PC-3 (cell line): ENCODE results near the gene AREL1.

Source experiments
- CTCF ChIP-seq: fragments of 300-600 bp; sonication (generic); conservative IDR thresholded peaks from 2 replicates; pipeline ENCODE4 v1.5.1; 2017; ENCODE audit warnings: antibody characterized with exemption, low read depth, mild to moderate bottlenecking, low read length
- EZH2 ChIP-seq: fragments of 300-600 bp; sonication (generic); IDR thresholded peaks from one replicate; pipeline ENCODE4 v1.6.1; 2017; ENCODE audit warnings: antibody characterized with exemption, mild to moderate bottlenecking, low read length; ENCODE audit not compliant: unreplicated experiment
- EZH2phosphoT487 ChIP-seq: fragments of 300-600 bp; sonication (generic); IDR thresholded peaks from 2 replicates; pipeline ENCODE4 v1.6.1; 2018; ENCODE audit warnings: mild to moderate bottlenecking, antibody characterized with exemption, low read length, borderline replicate concordance

GRCh38 chr14:74661726-74662450 is 51.0 kb downstream of the AREL1 start:
- no peak for TF ChIP-seq CTCF
- TF ChIP-seq EZH2 = no peak
- no peak for TF ChIP-seq EZH2phosphoT487
